Activated CD4-positive, CD25-positive, alpha-beta regulatory T cell treated with anti-CD3 and anti-CD28 coated beads, Interleukin-2, amount 50 U/mL, for 72 hours (primary cell): Measurements from ENCODE around the gene RPP40.

Experiments used
- DNase-seq: peaks from one replicate; pipeline ENCODE4 v3.0.0; 2021

RPP40 gene

GRCh38 chr6:4967301-4968030, 36.4 kb downstream of the RPP40 start:
- DNase-seq: no peak

- DNase-seq: no peak
Observed at GRCh38 chr6:4965562-4966389, 38.1 kb downstream of the RPP40 start.

- no peak for DNase-seq
Observed at GRCh38 chr6:4964675-4965561, 38.9 kb downstream of the RPP40 start.

- no peak for DNase-seq
Observed at GRCh38 chr6:4962905-4963304, 40.9 kb downstream of the RPP40 start.

- no peak for DNase-seq
Observed at GRCh38 chr6:4961322-4962168, 42.3 kb downstream of the RPP40 start.

GRCh38 chr6:4958624-4959023, 45.2 kb downstream of the RPP40 start:
- DNase-seq: no peak

GRCh38 chr6:4957521-4958231, 46.2 kb downstream of the RPP40 start:
- DNase-seq: no peak

GRCh38 chr6:4956625-4957024, 47.2 kb downstream of the RPP40 start:
- no peak for DNase-seq

- no peak for DNase-seq
Observed at GRCh38 chr6:4953440-4953839, 50.4 kb downstream of the RPP40 start.

GRCh38 chr6:4950836-4951533, 52.9 kb downstream of the RPP40 start:
- no peak for DNase-seq

- DNase-seq: no peak
Observed at GRCh38 chr6:4950076-4950475, 53.8 kb downstream of the RPP40 start.

GRCh38 chr6:4948781-4949450, 54.9 kb downstream of the RPP40 start:
- no peak for DNase-seq

- no peak for DNase-seq
Observed at GRCh38 chr6:4947716-4948115, 56.1 kb downstream of the RPP40 start.

GRCh38 chr6:4946521-4946920, 57.3 kb downstream of the RPP40 start:
- DNase-seq: no peak
